LNCaP clone FGC (cell line): ENCODE measurements around the gene EEPD1.

Experiments used
- DNase-seq: peaks from one replicate; pipeline ENCODE4 v3.0.0-alpha.2; 2011; ENCODE audit warnings: low read depth
- H3K4me3 ChIP-seq: 2 replicates; pipeline ENCODE4 v1.5.1; 2011; ENCODE audit warnings: mild to moderate bottlenecking, low read depth, low read length, control low read depth
- CTCF ChIP-seq: IDR thresholded peaks from 2 replicates; pipeline ENCODE4 v1.5.1; 2012; ENCODE audit warnings: mild to moderate bottlenecking; ENCODE audit not compliant: control insufficient read depth, insufficient read depth; ENCODE audit errors: extremely low read depth

Gene EEPD1

DNA sequence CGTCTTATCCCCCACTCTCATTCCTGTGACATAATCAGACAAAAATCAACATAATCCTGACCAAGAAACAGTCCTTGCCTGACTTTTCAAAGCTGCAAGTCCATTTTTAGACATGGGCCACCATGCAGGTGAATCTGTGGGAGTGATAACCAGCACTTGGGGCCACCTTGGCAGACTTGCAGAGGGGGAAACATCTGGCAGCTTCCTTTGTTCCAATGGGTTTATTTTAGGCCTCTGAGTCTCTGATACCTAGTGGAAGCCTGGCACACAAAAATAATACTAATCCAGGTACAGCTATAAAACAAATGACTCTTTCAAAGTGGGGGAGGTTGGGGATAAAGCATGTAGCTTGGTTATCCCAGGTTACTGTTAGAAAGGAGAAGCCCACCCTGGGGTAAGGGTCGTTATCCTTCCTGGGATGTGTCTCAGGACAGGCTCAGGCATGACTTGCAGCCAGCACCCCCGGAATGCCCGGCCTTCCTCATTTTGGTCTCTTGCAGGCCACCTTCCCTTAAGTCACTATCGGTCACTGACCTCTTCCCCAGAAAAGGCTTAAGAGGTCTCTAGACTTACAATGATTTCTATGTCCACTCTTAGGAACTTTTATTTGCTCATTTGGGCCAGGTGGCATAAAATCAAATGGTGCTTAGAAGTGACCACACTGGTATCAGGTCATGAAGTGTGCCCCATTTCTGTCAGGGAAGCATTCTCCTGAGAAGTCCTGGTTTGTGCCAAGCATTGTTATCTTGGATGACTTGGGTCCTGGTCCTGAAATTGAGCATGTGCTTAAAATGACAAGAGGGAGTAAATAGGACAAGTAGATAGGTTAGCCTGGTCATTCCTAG lies 37.6 kb downstream of the EEPD1 start:
- TF ChIP-seq CTCF: no peak
- no peak for DNase-seq
- H3K4me3 ChIP-seq: no peak overlapping the region

GRCh38 chr7:36191292-36191920 lies 38.4 kb downstream of the EEPD1 start:
- H3K4me3 ChIP-seq: no peak overlapping the region
- no peak for DNase-seq
- no peak for TF ChIP-seq CTCF

DNA sequence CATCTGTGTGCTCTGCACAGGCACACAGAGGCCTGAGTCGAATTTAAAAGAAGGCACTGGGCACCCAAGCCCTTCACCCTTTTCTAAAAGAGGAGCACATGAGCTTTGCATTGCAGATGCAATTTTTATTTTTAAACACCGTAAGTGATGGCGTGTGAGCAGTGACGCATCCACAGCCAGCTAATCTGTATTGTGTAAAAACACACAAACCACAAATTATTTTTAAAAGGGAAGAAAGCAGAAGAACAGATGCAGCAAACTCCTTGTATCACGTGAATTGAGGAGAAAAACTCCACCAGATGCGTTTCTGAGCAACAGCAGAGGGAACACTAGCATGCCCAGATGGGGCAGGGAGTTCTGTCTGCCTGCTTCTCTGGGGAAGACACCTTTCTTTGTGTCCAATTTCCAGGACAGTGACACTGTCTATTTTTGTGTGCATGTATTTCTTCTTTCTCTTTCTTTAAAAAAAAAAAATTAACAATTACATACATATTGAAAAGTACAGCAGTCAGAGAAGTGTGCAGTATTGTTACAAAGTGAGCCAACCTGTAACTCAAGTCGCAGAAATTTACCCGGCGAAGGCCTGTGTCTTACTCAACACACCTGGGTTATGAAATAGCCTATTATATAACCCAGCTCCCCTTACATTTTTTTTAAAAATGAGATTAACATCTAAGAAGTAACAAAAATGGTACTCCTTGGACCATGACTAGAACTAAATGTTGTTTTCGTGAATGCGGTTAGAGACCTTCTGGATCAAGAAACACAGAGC lies 39.2 kb downstream of the EEPD1 start:
- H3K4me3 ChIP-seq: no peak overlapping the region
- TF ChIP-seq CTCF: no peak
- no peak for DNase-seq

- H3K4me3 ChIP-seq: no peak overlapping the region
- TF ChIP-seq CTCF: no peak
- no peak for DNase-seq
Observed at GRCh38 chr7:36192877-36193276, 39.8 kb downstream of the EEPD1 start.

DNA sequence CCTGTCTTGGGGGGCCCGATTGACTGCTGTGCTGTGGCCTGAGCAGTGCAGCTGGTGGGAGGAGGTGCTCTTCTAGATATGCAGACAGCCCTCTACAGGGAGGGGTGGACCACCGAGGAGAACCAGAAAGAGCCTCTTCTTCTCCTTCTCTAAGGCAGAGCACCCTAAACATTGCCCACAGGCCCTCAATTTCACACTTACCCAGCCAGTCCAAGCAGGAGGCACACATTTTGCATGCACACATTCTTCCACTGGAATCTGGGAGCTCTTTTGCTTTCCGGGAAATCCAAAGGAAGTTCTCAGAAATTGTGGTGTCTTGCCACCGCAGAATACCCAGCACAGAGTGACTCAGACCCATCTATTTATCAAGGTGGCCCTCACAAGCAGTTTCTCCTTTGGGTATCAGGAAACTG lies 45.8 kb downstream of the EEPD1 start:
- no peak for TF ChIP-seq CTCF
- no peak for DNase-seq
- no peak overlapping the region for H3K4me3 ChIP-seq

- TF ChIP-seq CTCF: no peak
- H3K4me3 ChIP-seq: no peak overlapping the region
- no peak for DNase-seq
Observed at GRCh38 chr7:36199329-36199728, 46.3 kb downstream of the EEPD1 start.
